HL-60 (cell line): ENCODE data around the gene EFL1.

ENCODE experiments used
- GABPA ChIP-seq: IDR thresholded peaks from 2 replicates; pipeline ENCODE4 v1.6.1; 2012; ENCODE audit warnings: low read depth
- POLR2AphosphoS5 ChIP-seq: IDR thresholded peaks from 2 replicates; pipeline ENCODE4 v1.6.1; 2012; ENCODE audit warnings: low read depth
- SPI1 ChIP-seq: IDR thresholded peaks from 2 replicates; pipeline ENCODE4 v1.6.1; 2012; ENCODE audit warnings: low read depth, mild to moderate bottlenecking, borderline replicate concordance
- TF ChIP-seq, protein P1 (sequence below): IDR thresholded peaks from one replicate; pipeline ENCODE4 v1.5.1; 2011; ENCODE audit warnings: low read length, control low read depth, inconsistent platforms; ENCODE audit not compliant: insufficient read depth
- TF ChIP-seq, protein P2 (sequence below): IDR thresholded peaks from 2 replicates; pipeline ENCODE4 v1.6.1; 2012; ENCODE audit warnings: low read depth; ENCODE audit not compliant: insufficient replicate concordance

GRCh38 chr15:82122746-82123400, 139.7 kb downstream of the EFL1 start:
- TF ChIP-seq, protein P1, sequence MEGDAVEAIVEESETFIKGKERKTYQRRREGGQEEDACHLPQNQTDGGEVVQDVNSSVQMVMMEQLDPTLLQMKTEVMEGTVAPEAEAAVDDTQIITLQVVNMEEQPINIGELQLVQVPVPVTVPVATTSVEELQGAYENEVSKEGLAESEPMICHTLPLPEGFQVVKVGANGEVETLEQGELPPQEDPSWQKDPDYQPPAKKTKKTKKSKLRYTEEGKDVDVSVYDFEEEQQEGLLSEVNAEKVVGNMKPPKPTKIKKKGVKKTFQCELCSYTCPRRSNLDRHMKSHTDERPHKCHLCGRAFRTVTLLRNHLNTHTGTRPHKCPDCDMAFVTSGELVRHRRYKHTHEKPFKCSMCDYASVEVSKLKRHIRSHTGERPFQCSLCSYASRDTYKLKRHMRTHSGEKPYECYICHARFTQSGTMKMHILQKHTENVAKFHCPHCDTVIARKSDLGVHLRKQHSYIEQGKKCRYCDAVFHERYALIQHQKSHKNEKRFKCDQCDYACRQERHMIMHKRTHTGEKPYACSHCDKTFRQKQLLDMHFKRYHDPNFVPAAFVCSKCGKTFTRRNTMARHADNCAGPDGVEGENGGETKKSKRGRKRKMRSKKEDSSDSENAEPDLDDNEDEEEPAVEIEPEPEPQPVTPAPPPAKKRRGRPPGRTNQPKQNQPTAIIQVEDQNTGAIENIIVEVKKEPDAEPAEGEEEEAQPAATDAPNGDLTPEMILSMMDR: no peak
- TF ChIP-seq POLR2AphosphoS5 (no peak), GABPA (no peak), SPI1 (no peak)
- TF ChIP-seq, protein P2, sequence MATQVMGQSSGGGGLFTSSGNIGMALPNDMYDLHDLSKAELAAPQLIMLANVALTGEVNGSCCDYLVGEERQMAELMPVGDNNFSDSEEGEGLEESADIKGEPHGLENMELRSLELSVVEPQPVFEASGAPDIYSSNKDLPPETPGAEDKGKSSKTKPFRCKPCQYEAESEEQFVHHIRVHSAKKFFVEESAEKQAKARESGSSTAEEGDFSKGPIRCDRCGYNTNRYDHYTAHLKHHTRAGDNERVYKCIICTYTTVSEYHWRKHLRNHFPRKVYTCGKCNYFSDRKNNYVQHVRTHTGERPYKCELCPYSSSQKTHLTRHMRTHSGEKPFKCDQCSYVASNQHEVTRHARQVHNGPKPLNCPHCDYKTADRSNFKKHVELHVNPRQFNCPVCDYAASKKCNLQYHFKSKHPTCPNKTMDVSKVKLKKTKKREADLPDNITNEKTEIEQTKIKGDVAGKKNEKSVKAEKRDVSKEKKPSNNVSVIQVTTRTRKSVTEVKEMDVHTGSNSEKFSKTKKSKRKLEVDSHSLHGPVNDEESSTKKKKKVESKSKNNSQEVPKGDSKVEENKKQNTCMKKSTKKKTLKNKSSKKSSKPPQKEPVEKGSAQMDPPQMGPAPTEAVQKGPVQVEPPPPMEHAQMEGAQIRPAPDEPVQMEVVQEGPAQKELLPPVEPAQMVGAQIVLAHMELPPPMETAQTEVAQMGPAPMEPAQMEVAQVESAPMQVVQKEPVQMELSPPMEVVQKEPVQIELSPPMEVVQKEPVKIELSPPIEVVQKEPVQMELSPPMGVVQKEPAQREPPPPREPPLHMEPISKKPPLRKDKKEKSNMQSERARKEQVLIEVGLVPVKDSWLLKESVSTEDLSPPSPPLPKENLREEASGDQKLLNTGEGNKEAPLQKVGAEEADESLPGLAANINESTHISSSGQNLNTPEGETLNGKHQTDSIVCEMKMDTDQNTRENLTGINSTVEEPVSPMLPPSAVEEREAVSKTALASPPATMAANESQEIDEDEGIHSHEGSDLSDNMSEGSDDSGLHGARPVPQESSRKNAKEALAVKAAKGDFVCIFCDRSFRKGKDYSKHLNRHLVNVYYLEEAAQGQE: no peak
